Endothelial cell of umbilical vein (primary cell): ENCODE measurements around the gene PANK2. TPM values are rescaled to one million over a fixed set of nuclear protein-coding genes. Genes with fewer than 3 reads are reported as not detected.

Experiments
- BruUV-seq: library from RNA; stranded (reverse); fragments of 400-500 nt; replicated peaks from 2 replicates; lab custom pipeline; 2021; lab: Mats Ljungman, UMichigan
- CTCF ChIA-PET: fragments of 300-600, 350-600 bp; sonication (Branson Sonifier 250); formaldehyde crosslinking; loops from one replicate; lab custom pipeline; 2021; ENCODE audit warnings: antibody characterized with exemption, inconsistent platforms; lab: Charles Lee
- POLR2A ChIA-PET: fragments of 300-600, 350-600 bp; sonication (Branson Sonifier 250); formaldehyde crosslinking; loops from one replicate; lab custom pipeline; 2021; ENCODE audit warnings: antibody characterized with exemption, inconsistent platforms; lab: Charles Lee
- DNase-seq: peaks from one replicate; pipeline ENCODE4 v3.0.0-alpha.2; 2011; ENCODE audit warnings: low read depth, low spot score
- FAIRE-seq: peaks from 2 replicates; lab custom pipeline; 2011; peaks lifted over from hg19 to GRCh38; lab: Jason Lieb, UNC
- H2AFZ ChIP-seq: 2 replicates; pipeline ENCODE4 v1.6.0; 2012; ENCODE audit warnings: low read depth, low read length, control low read depth, inconsistent platforms
- H3K27ac ChIP-seq: 2 replicates; pipeline ENCODE4 v1.5.1; 2011; ENCODE audit warnings: low read depth, mild to moderate bottlenecking, control low read depth, low read length, moderate library complexity; ENCODE audit not compliant: insufficient read depth
- H3K27me3 ChIP-seq, 2 experiments: 2 replicates each; pipeline versions ENCODE4 v1.6.0 to v1.6.1; 2011; ENCODE audit warnings: low read length in 2 of 2, mixed read lengths in 1 of 2; ENCODE audit not compliant: control insufficient read depth in 2 of 2, insufficient read depth in 2 of 2
- H3K36me3 ChIP-seq, 2 experiments: 2 replicates in 1 of 2; 3 replicates in 1 of 2; pipeline ENCODE4 v1.5.1; 2011; ENCODE audit warnings: low read length in 2 of 2, mild to moderate bottlenecking in 1 of 2, moderate library complexity in 1 of 2; ENCODE audit not compliant: control insufficient read depth in 2 of 2, insufficient read depth in 2 of 2; ENCODE audit errors: extremely low read depth in 1 of 2
- H3K4me1 ChIP-seq: 3 replicates; pipeline ENCODE4 v1.5.1; 2011; ENCODE audit warnings: mild to moderate bottlenecking, low read length; ENCODE audit not compliant: control insufficient read depth, insufficient read depth; ENCODE audit errors: extremely low read depth
- H3K4me2 ChIP-seq: 2 replicates; pipeline ENCODE4 v1.6.1; 2011; ENCODE audit warnings: low read length, control low read depth, mixed read lengths; ENCODE audit not compliant: insufficient read depth
- H3K4me3 ChIP-seq, 3 experiments: fragments of 200-600 bp in 1 of 3; sonication (generic), shearing (Covaris generic) in 1 of 3; replicated peaks in 1 of 3; 2 replicates each; pipeline ENCODE4 v1.5.1; 2011 to 2016; ENCODE audit warnings: control low read depth in 3 of 3, low read length in 3 of 3, mild to moderate bottlenecking in 2 of 3, inconsistent platforms in 1 of 3, low read depth in 1 of 3, moderate library complexity in 1 of 3; ENCODE audit not compliant: insufficient read depth in 1 of 3
- H3K79me2 ChIP-seq: 2 replicates; pipeline ENCODE4 v1.6.0; 2012; ENCODE audit warnings: low read length, inconsistent platforms; ENCODE audit not compliant: control insufficient read depth, insufficient read depth
- H3K9ac ChIP-seq: replicated peaks from 2 replicates; pipeline ENCODE3; 2011; ENCODE audit warnings: low read length, control low read depth; ENCODE audit not compliant: insufficient read depth; ENCODE audit errors: extremely low read depth
- H3K9me1 ChIP-seq: replicated peaks from 3 replicates; pipeline ENCODE4 v1.6.0; 2011; ENCODE audit warnings: mild to moderate bottlenecking, low read length; ENCODE audit not compliant: control insufficient read depth, insufficient read depth; ENCODE audit errors: extremely low read depth
- H3K9me3 ChIP-seq: replicated peaks from 2 replicates; pipeline ENCODE4 v1.5.1; 2012; ENCODE audit warnings: low read length, inconsistent platforms; ENCODE audit not compliant: control insufficient read depth, insufficient read depth
- H4K20me1 ChIP-seq: replicated peaks from 2 replicates; pipeline ENCODE3; 2011; ENCODE audit warnings: mild to moderate bottlenecking, low read length; ENCODE audit not compliant: control insufficient read depth, insufficient read depth; ENCODE audit errors: extremely low read depth
- CTCF ChIP-seq, 2 donors: IDR thresholded peaks; 1 replicate in 1 of 2; 2 replicates in 1 of 2; pipeline ENCODE4 v1.5.1; 2011; ENCODE audit warnings: low read length in 2 of 2, mild to moderate bottlenecking in 2 of 2, moderate library complexity in 2 of 2, control low read depth in 1 of 2, inconsistent platforms in 1 of 2, low read depth in 1 of 2; ENCODE audit not compliant: insufficient read depth in 1 of 2; ENCODE audit errors: extremely low read depth in 1 of 2
- MAX ChIP-seq: IDR thresholded peaks from 2 replicates; pipeline ENCODE4 v1.6.1; 2011; ENCODE audit not compliant: insufficient read depth, insufficient read length
- MYC ChIP-seq: IDR thresholded peaks from one replicate; pipeline ENCODE4 v1.6.1; 2011; ENCODE audit warnings: mild to moderate bottlenecking, low read depth, low read length
- POLR2A ChIP-seq: IDR thresholded peaks from 2 replicates; pipeline ENCODE4 v1.6.1; 2012; ENCODE audit warnings: low read depth, mild to moderate bottlenecking, control low read depth, low read length
- POLR2AphosphoS5 ChIP-seq: IDR thresholded peaks from 2 replicates; pipeline ENCODE4 v1.6.1; 2012; ENCODE audit warnings: low read depth, mild to moderate bottlenecking, control low read depth, low read length, moderate library complexity; ENCODE audit not compliant: insufficient read depth
- dilution Hi-C: fragments of 300-500 bp; cut with MboI; formaldehyde crosslinking; loops from one replicate; pipeline ENCODE4 v1.15.0; 2019; ENCODE audit warnings: low sequenced_read_pairs; ENCODE audit not compliant: extremely low pct_ligation_motif_present
- intact Hi-C: fragments of 100-400 bp; cut with micrococcal nuclease; formaldehyde crosslinking; loops from one replicate; pipeline ENCODE4 v1.10.0; 2022
- polyA plus RNA-seq, 4 experiments: library from polyadenylated mRNA; depleted of rRNA in 3 of 4; stranded (reverse) in 3 of 4; unstranded in 1 of 4; fragments of >200 nt; gene quantifications; 2 replicates each; pipeline versions ENCODE4 v1.2.1 to v1.2.3, GENCODE V29; 2011 to 2012; ENCODE audit warnings: missing spikeins in 1 of 4
- total RNA-seq: library from RNA; stranded (reverse); gene quantifications from 2 replicates; pipeline ENCODE4 v1.2.3, GENCODE V29; 2021

The PANK2 gene
- total and polyA plus RNA-seq, 2 donors (not counting 3 experiments of a cell fraction or from before 2014, with no cell fraction given), result 18.9 to 54.3 TPM

DNA sequence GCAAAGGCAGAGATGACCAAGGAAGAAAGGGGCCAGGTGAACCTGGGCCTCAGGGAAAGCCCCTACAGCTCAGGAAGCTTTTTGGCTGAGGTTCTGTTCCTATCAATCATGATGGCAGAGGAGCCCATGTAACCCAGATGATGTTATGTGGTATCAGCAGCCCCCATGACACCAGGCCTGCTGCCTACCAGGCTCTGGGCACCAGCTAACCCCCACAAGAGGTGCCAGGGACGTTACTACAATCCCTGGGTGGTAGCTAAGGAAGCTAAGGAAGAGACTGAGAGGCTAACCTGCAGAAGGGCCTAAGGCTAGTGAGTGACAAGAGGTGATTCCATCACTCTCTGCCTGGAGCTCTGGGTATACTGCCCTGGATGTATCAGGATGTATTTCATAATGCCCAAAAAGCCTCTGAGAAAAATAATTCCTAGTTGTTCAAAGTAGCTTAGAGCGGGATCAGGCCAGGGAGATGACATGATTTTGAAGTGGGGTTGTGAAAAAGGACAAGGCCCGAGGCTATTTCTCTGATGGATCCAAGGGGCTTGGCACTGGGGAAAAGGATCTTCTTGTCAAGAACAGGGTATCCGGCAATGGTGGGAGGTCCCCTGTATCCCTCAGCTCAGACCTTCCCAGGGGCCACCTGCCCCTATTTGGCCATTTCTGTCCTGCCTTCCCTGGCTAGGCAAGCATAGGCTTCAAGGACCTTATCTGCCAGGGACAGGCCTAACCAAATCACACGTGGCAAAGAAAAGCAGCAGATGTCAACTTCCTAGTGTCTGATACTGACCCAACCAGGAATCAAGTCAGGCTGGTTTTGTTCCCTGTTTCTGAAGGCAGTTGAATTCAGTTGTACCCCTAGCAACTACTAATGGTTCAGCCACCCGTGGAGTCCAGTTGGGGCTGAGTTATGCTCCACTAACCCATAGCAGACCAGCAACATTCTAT, 41.3 kb downstream of the PANK2 start:
- H3K4me2 ChIP-seq, result no peak overlapping the region
- peak; percentile 69 for TF ChIP-seq POLR2A
- TF ChIP-seq POLR2AphosphoS5, result no peak
- H3K9me3 ChIP-seq, result no peaks in the 10 kb centered on the region
- no peak for FAIRE-seq
- H3K9ac ChIP-seq, result no peak overlapping the region
- dilution Hi-C loops, result no loop called here
- CTCF ChIA-PET, result interaction anchor here (1.1 to 6.0 kb wide), 5 partner anchors 11 to 155 kb away, joined by 3 to 47 read pairs (median 7); partner anchors contain the start of gene CENPB
- H3K27ac ChIP-seq, result no peak overlapping the region
- no peaks in the 10 kb centered on the region for H3K27me3 ChIP-seq
- BruUV-seq, result no TSS peak
- peaks cover 0 to 6% of the 10 kb centered on the region in 2 experiments for H3K36me3 ChIP-seq
- no peak overlapping the region for H2AFZ ChIP-seq
- POLR2A ChIA-PET, result no interaction called here
- no peak for DNase-seq
- no peaks in the 10 kb centered on the region for H3K79me2 ChIP-seq
- no peaks in the 10 kb centered on the region for H4K20me1 ChIP-seq
- H3K9me1 ChIP-seq, result no peaks in the 10 kb centered on the region
- H3K4me3 ChIP-seq, result no peak overlapping the region
- intact Hi-C loops, result loop anchor here (2.0 kb wide), 1 partner anchor 40 kb away; no protein-coding TSS in a partner anchor
- H3K4me1 ChIP-seq, result peaks cover 12% of the 10 kb centered on the region

DNA sequence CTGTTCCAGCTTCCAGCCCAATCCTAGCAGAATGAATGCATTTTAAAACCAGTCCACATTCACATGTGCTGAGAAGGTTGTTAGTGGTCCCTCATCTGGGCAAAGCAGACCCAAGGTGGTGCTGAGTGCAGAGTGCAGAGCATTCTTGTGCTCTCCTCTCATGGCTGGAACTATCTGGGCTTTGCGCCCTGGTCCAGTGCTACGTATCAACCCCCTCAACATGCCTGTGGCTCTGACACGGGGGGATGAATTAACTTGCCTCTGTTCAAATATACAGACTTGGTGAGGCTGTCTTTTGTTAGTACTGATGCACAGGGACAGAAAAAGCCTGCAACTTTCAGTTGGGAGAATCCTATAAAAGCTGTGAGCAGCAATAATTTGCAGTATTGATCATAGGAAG, 42.5 kb downstream of the PANK2 start:
- POLR2A ChIA-PET, result no interaction called here
- H3K4me1 ChIP-seq, result peaks cover 12% of the 10 kb centered on the region
- CTCF ChIA-PET, result interaction anchor here (1.2 to 6.0 kb wide), 2 partner anchors 141 to 154 kb away, joined by 5 to 47 read pairs; no protein-coding TSS in a partner anchor
- no peak overlapping the region for H3K9ac ChIP-seq
- H2AFZ ChIP-seq, result no peak overlapping the region
- FAIRE-seq (no peak), DNase-seq (no peak)
- no peak overlapping the region for H3K4me2 ChIP-seq
- intact Hi-C loops (loop anchor here (1.0 to 2.0 kb wide), 4 partner anchors 41 to 154 kb away; partner anchors contain the start of gene RNF24), dilution Hi-C loops (no loop called here)
- no peaks in the 10 kb centered on the region for H3K79me2 ChIP-seq
- H3K4me3 ChIP-seq, result no peak overlapping the region
- TSS peak; percentile 1 for BruUV-seq
- peaks cover 0 to 4% of the 10 kb centered on the region in 2 experiments for H3K36me3 ChIP-seq
- no peaks in the 10 kb centered on the region for H3K27me3 ChIP-seq
- no peaks in the 10 kb centered on the region for H3K9me1 ChIP-seq
- H3K27ac ChIP-seq, result no peak overlapping the region
- TF ChIP-seq CTCF (IDR thresholded peaks at IDR 0.05; ENCODE audit: extremely low read depth in 1 of 2, insufficient read depth in 1 of 2, low read depth in 1 of 2, low read length in 2 of 2), result no peak
- TF ChIP-seq MAX, result no peak
- TF ChIP-seq MYC, result no peak
- H4K20me1 ChIP-seq, result no peaks in the 10 kb centered on the region
- no peaks in the 10 kb centered on the region for H3K9me3 ChIP-seq
